Aorta (tissue), 5 donors: ENCODE data around the gene PTPRC. TPM values are rescaled to one million over a fixed set of nuclear protein-coding genes. Genes with fewer than 3 reads are reported as not detected.

Experiments used
- ATAC-seq: fragments of 200-7000 bp; cut with Tn5 transposase; one replicate; pipeline ENCODE4 v1.9.1; 2022; ENCODE audit warnings: moderate library complexity; ENCODE audit not compliant: low FRiP score
- DNase-seq, 2 donors: peaks; one replicate each; pipeline ENCODE4 v3.0.0-alpha.2; 2020
- H3K27ac ChIP-seq, 2 donors: one replicate each; pipeline ENCODE4 v1.5.1; 2013; ENCODE audit warnings: low read length in 2 of 2, mild to moderate bottlenecking in 2 of 2, moderate library complexity in 2 of 2, control low read depth in 1 of 2, inconsistent platforms in 1 of 2, low read depth in 1 of 2
- H3K27me3 ChIP-seq, 2 donors: one replicate each; pipeline ENCODE4 v1.6.1; 2013; ENCODE audit warnings: control low read depth in 1 of 2, low read length in 1 of 2, mild to moderate bottlenecking in 1 of 2, moderate library complexity in 1 of 2; ENCODE audit not compliant: insufficient read depth in 2 of 2, control insufficient read depth in 1 of 2
- H3K36me3 ChIP-seq, 2 donors: one replicate each; pipeline ENCODE4 v1.6.1; 2013; ENCODE audit warnings: control low read depth in 1 of 2, low read length in 1 of 2, mild to moderate bottlenecking in 1 of 2; ENCODE audit not compliant: insufficient read depth in 2 of 2, control insufficient read depth in 1 of 2
- H3K4me1 ChIP-seq, 2 donors: one replicate each; pipeline ENCODE4 v1.6.1; 2013; ENCODE audit warnings: low read length in 2 of 2, control low read depth in 1 of 2, mild to moderate bottlenecking in 1 of 2, moderate library complexity in 1 of 2; ENCODE audit not compliant: insufficient read depth in 2 of 2, control insufficient read depth in 1 of 2
- H3K4me3 ChIP-seq, 2 donors: one replicate each; pipeline ENCODE4 v1.5.1; 2013; ENCODE audit warnings: low read length in 2 of 2, control low read depth in 1 of 2, mild to moderate bottlenecking in 1 of 2
- H3K9me3 ChIP-seq: one replicate; pipeline ENCODE4 v1.6.1; 2013; ENCODE audit warnings: mild to moderate bottlenecking, low read length; ENCODE audit not compliant: control insufficient read depth
- WGBS, 2 donors: extraction: QIAGEN DNeasy Blood & Tissue Kit; methylation state at CpG; one replicate each; pipeline ENCODE4 v1.1.7; 2013; 5-methylcytosine and 5-hydroxymethylcytosine counted together
- intact Hi-C, 2 donors: fragments of 100-400 bp; cut with DNase I; formaldehyde crosslinking; loops; one replicate each; pipeline versions ENCODE4 v1.14.2 to v1.15.0; 2022
- polyA plus RNA-seq, 2 donors: library from polyadenylated mRNA; stranded (reverse); fragments of 200-250 nt; gene quantifications; one replicate each; pipeline ENCODE4 v1.2.3, GENCODE V29; 2013
- total RNA-seq, 2 donors: library from RNA; stranded (reverse); fragmentation: NEBNext Ultra II Directional; extraction: Animal tissue kit (Norgen Biotek cat#: 25700); gene quantifications; one replicate each; pipeline ENCODE4 v1.2.1, GENCODE V29; 2021
- donor health status: healthy with polysubstance abuse.
- donor health status: Bipolar disorder and iron deficiency.
- donor health status: DM: no; HTN: no; CAD: no.
- donor health status: DM: no; HTN: no; CAD: no.
- donor health status: DM: yes; HTN: yes; CAD: no.

The PTPRC gene
- total and polyA plus RNA-seq, 4 donors, result 1.4 to 89.9 (median 29.7) TPM

DNA sequence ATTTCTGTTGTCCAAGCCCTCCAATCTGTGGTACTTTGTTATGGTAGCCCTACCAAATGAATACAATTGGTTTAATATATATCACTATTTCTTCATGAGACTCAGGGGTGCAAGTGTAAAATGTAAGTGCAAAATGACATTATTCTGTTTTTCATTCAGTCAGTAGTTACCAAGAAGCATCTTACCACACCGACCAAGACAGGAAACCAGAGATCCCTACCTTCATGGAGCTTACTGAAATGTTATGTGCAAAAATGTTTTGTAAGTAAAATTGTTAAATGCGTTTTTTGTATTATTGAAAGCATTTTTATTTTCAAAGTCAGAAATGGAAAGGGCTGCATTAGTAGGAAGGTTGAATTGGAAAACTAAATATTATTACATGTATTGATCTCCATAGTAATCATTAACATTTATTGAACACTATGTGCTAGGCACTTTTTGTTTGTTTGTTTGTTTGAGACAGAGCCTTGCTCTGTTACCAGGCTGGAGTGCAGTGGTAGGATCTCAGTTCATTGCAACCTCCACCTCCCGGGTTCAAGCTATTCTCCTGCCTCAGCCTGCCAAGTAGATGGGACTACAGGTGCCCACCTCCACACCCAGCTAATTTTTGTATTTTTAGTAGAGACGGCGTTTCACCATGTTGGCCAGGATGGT, 166.8 kb downstream of the PTPRC start:
- DNase-seq (no peak), ATAC-seq (no peak)
- 92 to 94% methylated on average over 5 of the region's 5 CpGs for WGBS, 2 donors
- Histone ChIP-seq H3K27ac (no peak overlapping the region), H3K36me3 (no peaks in the 10 kb centered on the region), H3K27me3 (no peaks in the 10 kb centered on the region), H3K4me1 (no peaks in the 10 kb centered on the region), H3K9me3 (no peaks in the 10 kb centered on the region), H3K4me3 (no peak overlapping the region)
- intact Hi-C loops, result no loop called here

DNA sequence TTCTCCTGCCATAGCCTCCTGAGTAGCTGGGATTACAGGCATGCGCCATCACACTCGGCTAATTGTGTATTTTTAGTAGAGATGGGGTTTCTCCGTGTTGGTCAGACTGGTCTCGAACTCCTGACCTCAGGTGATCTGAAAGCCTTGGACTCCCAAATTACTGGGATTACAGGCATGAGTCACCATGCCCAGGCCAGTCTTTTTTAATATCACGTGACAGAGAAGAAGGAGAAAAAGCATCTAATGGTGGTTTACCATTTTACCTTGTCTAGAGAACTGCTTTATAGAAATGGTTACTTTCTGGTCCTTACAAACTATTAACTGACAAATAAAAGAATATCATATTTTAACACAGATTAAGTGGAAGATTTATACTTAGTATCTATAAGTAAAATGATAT, 168.0 kb downstream of the PTPRC start:
- Histone ChIP-seq H3K4me1 (no peaks in the 10 kb centered on the region), H3K4me3 (no peak overlapping the region), H3K27ac (no peak overlapping the region), H3K36me3 (no peaks in the 10 kb centered on the region), H3K9me3 (no peaks in the 10 kb centered on the region), H3K27me3 (no peaks in the 10 kb centered on the region)
- DNase-seq (no peak), ATAC-seq (no peak)
- WGBS, 2 donors, result 95 to 96% methylated on average over 5 of the region's 5 CpGs
- intact Hi-C loops, result no loop called here

Other genes with a start within 250 kb of the PTPRC start
- not detected for gene ATP6V1G3, start 98.4 kb upstream of the PTPRC start, total RNA-seq
- gene ATP6V1G3, start 98.4 kb upstream of the PTPRC start, polyA plus RNA-seq, result not detected